GM23248 (cell line): Measurements from ENCODE around the gene TRABD.

Experiments
- EZH2 ChIP-seq: fragments of 200-600 bp; sonication (generic); IDR thresholded peaks from 2 replicates; pipeline ENCODE4 v1.6.1; 2018; ENCODE audit warnings: antibody characterized with exemption, mild to moderate bottlenecking; ENCODE audit not compliant: insufficient read depth, poor library complexity, severe bottlenecking
- EZH2phosphoT487 ChIP-seq: fragments of 200-600 bp; sonication (generic); IDR thresholded peaks from 2 replicates; pipeline ENCODE4 v1.6.1; 2018; ENCODE audit warnings: antibody characterized with exemption, moderate library complexity, mild to moderate bottlenecking, low read depth; ENCODE audit not compliant: insufficient read depth

DNA sequence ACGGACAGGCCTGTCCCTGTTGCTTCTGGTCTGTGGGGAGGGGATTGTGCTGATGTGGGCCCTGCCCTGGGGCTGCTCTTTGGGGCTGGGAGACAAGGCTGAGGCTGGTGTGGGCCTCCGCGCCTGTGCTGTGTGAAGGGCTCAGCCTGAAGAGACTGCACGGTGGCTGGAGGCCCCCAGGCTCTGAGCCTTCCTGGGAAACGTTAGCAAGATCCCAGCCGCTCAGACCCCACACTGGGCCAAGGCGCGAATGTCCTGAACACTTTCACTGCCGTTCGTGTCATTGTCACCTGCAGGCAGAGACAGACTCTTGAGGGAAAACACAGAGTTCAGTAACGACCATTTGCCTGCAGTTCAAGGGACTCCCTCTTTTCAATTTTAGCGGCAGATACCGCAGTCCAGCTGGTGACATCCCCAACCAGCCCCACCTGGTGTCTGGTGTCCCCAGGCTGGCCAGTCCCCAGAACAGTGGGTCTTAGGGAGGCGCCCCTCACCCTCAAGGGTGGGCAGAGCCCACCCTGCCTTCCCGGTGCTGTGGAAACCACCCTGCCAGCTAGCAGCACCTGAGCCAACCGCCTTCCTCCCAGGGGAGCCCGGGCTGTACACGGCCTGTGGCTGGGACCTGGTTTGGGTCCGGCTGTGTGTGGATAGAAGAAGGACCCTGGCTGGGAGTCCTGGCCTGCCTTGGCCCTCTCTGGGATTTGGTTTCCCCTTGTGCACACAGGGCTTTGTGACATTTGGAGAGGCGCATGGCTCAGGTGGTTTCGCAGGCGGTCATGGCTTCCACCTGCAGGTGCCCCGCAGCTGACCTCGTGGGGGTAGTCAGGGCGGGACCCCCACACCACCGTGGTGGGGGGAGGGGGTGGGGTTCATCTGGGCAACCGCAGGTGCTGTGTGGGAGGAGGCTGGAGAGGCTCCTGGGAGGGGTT lies 9.5 kb upstream of the TRABD start:
- TF ChIP-seq EZH2phosphoT487 (no peak), EZH2 (no peak)
